ENCODE data around the gene ARID5A.

Gene ARID5A

DNA sequence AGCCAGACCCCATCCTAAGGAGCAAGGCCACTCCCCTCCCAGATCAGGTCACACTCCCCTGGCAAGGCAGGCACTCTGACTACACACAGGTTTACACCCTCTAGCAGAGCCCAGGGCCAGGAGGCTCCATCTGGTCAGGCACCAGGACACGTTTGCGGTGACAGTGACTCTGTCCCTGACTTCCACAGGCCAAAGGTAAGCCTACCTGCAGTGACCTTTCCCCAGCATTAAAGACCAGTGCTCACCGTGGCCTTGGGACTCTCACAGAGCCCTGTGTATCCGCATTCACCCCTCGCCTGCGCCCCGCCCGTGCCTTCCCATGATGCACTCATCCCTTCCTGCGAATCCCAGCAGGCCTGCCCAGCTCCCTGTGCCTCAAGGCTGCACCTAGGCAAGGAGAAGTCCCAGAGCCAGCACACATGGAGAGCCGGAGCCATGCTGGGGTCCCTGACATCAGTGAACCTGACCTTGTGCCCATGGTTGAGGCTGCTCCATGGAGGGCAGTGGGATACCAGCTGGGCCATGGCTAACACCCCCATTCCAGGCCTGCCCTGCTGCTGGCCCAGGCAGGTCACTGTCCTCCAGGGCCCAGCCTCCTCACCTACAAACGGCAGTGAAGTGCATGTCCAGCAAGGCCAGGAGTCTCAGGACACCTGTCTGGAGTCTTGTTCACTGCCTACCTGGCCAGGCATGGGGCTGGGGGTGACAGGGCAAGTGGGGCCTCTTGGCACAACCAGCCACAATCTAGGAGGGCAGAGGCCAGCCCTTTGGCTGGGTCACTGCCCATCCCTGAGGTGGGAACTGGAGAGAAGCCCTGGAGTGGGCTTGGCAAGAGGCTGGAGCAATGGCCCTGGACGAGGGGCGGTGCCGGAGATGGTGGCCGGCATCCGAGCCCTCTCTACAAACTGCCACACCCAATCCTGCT, 34.4 kb upstream of the ARID5A start:
- Histone ChIP-seq H3K27me3 (peaks cover 22% of the 10 kb centered on the region), H3K4me3 (ENCODE audit: low read depth, low read length) (no peak overlapping the region), H3K36me3 (no peaks in the 10 kb centered on the region), H3K4me1 (no peaks in the 10 kb centered on the region), H3K9me3 (no peaks in the 10 kb centered on the region)
- TF ChIP-seq, protein P1, sequence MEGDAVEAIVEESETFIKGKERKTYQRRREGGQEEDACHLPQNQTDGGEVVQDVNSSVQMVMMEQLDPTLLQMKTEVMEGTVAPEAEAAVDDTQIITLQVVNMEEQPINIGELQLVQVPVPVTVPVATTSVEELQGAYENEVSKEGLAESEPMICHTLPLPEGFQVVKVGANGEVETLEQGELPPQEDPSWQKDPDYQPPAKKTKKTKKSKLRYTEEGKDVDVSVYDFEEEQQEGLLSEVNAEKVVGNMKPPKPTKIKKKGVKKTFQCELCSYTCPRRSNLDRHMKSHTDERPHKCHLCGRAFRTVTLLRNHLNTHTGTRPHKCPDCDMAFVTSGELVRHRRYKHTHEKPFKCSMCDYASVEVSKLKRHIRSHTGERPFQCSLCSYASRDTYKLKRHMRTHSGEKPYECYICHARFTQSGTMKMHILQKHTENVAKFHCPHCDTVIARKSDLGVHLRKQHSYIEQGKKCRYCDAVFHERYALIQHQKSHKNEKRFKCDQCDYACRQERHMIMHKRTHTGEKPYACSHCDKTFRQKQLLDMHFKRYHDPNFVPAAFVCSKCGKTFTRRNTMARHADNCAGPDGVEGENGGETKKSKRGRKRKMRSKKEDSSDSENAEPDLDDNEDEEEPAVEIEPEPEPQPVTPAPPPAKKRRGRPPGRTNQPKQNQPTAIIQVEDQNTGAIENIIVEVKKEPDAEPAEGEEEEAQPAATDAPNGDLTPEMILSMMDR (IDR thresholded peaks at IDR 0.05; ENCODE audit: low read depth, low read length), result no peak
- DNase-seq, result no peak

DNA sequence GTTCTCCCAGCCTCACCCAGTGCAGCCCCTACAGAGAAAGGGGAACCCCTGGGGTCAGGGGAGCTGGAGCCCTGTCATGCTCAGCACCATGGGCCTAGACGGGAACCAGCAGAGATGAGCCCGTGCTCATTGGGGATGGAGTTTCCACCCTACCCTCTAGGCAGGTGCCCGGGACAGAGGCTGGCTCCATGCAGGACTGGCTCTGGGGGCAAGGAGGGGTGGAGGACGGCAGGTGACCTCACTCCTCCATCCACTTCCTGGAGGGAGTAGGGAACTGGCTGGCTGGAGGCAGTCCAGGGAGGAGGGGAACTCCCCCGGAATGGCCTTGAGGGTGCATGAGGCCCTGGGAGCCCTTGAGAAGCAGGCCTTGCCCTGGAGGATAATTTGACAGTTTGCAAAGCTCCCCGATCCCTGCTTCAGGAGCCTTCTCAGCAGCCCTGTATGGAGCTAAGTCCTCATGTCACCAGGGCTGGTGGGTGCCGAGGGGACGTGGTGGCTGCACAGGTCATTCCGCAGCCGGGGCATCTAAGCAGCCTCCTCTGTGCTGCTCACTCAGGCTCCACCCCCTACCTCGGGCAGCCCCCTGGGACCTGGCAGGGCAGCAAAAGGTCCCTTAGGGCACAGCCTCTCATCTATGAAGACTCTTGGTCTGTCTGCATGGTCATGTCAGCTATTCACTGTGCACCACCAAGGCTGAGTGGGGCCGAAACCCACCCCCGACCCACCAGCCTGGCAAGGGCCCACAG, 33.5 kb upstream of the ARID5A start:
- DNase-seq, result no peak
- Histone ChIP-seq H3K9me3 (no peaks in the 10 kb centered on the region), H3K27me3 (peaks cover 20% of the 10 kb centered on the region), H3K4me1 (no peaks in the 10 kb centered on the region), H3K4me3 (ENCODE audit: low read depth, low read length) (no peak overlapping the region), H3K36me3 (no peaks in the 10 kb centered on the region)
- TF ChIP-seq, protein P1 (IDR thresholded peaks at IDR 0.05; ENCODE audit: low read depth, low read length), result no peak

GRCh38 chr2:96503637-96504243, 32.8 kb upstream of the ARID5A start:
- Histone ChIP-seq H3K27me3 (peaks cover 19% of the 10 kb centered on the region), H3K36me3 (no peaks in the 10 kb centered on the region), H3K4me1 (no peaks in the 10 kb centered on the region), H3K9me3 (no peaks in the 10 kb centered on the region), H3K4me3 (ENCODE audit: low read depth, low read length) (no peak overlapping the region)
- DNase-seq, result no peak
- TF ChIP-seq, protein P1 (IDR thresholded peaks at IDR 0.05; ENCODE audit: low read depth, low read length), result no peak

DNA sequence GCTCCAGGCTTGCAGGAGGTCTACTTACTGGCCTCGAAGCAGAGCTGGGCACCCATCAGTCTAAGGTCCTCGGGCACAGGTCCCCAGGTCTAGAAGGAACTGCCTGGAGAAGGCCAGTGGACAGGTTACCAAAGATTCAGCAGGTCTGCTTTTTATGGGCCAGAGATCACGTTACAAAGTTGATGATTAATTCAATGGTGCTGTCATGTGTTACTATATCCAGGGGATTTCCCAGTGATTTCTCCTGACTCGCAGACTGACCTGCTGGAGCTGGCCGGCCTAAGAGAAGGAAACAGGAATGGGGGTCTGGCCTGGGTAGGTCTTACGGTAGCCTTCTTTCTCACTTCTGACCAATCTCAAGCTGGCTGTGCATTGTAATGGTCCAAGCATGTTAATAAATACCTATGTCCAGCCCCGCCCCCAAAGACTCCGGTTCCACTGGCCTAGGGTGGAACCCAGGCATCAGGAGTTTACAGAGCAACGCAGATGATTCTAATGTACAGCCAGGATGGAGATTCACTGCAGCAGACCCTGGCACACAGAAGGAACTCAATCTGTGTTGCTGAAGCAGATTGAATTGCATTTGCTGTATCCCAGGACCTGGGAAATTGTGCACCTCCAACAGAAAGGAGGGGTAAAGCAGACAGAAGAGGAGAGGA, 31.2 kb upstream of the ARID5A start, which contains the start of gene NEURL3:
Gene NEURL3 (minus strand): TSS at position 127 of the 659 bp plus-strand sequence. CDS start 71 bp downstream, at position 56.
- no peak for DNase-seq
- Histone ChIP-seq H3K9me3 (no peaks in the 10 kb centered on the region), H3K36me3 (no peaks in the 10 kb centered on the region), H3K4me3 (ENCODE audit: low read depth, low read length) (no peak within 1 kb of the TSS), H3K4me1 (no peaks in the 10 kb centered on the region), H3K27me3 (peaks cover 6% of the 10 kb centered on the region)
- TF ChIP-seq, protein P1 (IDR thresholded peaks at IDR 0.05; ENCODE audit: low read depth, low read length), result no peak

DNA sequence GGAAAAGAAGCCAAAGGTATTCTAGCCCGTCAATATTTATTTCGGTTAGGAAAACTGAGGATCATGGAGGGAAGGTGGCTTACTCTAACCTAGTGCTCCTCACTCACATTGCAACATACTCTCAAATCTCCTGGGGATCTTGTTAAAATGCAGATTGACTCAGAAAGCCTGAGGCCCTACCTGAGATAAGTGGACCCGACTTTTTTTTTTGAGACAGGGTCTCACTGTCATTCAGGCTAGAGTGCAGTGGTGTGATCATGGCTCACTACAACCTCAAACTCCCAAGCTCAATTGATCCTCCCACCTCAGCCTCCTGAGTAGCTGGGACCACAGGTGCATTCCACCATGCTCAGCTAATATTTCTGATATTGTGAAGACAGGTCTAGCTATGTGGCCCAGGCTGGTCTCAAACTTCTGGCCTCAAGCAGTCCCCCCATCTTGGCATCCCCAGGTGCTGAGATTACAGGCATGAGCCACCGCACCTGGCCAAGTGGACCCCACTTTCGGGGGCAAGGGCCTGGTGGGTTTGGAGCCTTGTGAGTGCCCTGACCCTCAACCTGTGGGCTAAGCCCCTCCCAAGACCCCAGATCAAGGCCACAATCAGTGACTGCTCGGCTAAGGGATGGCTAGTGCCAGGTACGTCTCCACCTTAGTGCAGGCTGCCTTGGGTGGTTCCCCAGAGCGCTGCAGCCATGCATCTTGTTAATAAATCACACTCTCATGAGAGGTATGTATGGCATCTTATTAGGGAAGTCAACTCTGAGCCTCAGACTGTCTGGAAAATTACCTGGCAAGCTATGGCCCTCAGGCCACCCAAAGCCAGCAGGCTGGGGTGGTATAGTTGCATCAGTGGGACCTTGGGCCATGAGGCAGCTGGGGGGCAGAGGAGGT, 30.3 kb upstream of the ARID5A start:
- H3K4me1 ChIP-seq, result no peaks in the 10 kb centered on the region

More for the DNA sequence above, 30.3 kb upstream of the ARID5A start:
- Histone ChIP-seq H3K4me3 (ENCODE audit: low read depth, low read length) (no peak overlapping the region), H3K27me3 (no peaks in the 10 kb centered on the region; the same call in 1 of the 2 replicates), H3K9me3 (no peaks in the 10 kb centered on the region), H3K36me3 (no peaks in the 10 kb centered on the region)
- TF ChIP-seq, protein P1 (IDR thresholded peaks at IDR 0.05; ENCODE audit: low read depth, low read length), result no peak
- no peak for DNase-seq
